ENCODE results near the gene DTNB.

Gene DTNB

DNA sequence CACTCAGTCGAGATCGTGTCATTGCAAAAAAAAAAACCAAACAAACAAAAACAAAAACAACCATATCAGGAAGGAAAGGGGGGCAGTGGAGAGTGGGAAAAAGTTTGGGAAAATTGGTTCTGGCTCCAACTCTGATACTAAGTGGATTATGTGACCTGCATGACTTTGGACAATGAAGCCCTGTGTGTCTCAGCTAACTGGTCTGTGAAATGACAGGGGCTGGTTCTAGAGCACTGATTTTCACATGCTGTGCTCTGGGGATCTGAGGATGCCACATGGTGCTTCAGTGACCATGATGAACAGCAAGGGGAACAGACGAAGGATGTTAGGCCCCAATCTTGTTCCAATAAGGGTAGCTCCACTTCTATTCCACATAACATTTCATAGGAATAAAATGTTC lies 174.2 kb downstream of the DTNB start:
- no peak for DNase-seq (ENCODE audit: low spot score)

DNA sequence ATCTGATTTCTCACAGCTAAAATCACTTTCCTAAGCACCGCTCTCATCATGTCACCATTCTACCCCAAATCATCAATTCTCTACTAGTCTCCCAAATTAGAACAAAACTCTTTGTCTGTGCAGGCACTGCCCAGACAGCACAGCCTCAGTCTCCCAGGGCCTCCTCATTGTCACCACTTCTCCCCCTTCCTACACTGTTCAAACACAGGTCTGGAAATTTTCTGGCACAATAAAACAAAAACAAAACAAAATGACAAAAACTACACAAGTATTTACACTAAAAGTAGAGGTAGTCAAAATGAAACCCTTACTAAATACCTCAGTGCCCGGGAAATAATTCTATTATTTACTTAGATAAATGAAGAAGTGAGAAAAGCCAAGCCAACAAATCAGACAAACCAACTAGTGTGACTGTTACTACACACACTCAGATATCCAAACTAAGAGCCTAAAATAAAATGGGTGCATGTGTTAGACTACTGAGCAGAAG lies 175.4 kb downstream of the DTNB start:
- DNase-seq (ENCODE audit: low spot score): peak; percentile 18

DNA sequence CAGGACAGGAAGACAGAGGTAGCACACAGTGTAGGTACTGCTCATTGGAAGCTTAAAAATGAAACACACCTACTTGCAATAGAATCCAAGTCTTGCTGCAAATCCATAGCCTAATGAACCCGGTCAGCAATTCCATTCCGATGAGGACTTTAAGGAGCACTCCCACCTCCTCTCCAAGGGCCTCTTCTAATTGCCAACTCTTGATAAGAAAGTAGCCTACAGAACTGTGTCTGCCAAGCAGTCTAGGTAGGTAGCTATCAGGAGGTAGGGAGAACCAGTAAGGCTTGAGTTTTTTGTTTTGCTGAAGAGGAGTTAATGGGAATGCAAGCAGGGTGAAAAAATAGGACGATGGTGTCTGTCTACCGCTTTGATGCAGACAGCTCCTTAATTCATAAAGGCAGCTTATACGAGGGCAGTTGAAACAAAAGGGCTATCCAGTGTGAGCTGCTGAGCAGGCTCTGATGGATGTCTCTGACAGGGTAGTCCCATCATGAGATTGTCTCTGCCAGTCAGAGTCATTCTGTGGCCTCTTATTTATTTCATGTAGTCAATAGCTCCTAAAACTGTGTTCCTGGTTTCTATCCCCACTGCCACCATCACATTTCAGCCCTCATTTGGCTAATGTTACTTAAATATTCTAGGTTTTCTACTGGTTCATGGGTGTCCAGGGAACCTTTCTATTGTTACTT lies 176.0 kb downstream of the DTNB start:
- DNase-seq (ENCODE audit: low spot score): peak; percentile 45

DNA sequence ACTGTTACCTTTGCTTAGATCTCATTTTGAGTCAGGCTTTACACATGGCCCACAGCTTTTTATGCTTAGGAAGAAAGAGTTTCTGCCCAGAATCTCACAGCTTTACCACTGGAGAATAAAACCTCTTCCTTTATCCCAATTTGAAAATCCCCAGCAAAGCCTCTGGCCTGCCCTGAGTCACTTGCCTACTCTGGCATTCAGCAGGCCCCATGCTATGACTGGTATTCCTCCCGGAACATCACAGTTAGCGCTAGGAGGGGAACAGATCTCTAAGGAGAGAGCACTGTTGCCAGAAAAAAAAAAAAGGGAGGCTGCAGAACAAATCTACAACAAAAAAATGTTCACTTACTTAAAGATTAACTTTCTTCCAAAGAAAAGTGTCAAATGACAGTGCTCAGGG lies 178.8 kb downstream of the DTNB start:
- DNase-seq (ENCODE audit: low spot score): no peak

DNA sequence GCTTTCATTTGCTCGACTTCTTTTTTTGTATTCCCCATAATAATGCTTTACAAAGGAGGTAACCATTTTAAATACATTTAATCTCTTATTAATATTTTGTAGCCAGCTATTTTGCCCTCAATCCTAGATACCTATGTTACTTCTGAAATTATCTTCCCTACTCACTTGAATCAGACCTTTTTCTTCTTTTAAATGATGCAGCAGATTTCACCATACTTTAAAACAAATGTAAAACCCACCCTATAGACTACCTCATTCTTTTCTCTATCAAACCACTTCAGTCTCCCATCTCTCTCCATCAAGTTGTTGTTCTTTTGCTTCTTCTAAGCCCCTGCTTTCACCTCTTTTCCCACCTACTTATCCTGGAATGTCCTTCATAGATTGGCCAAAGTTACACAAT lies 180.2 kb downstream of the DTNB start:
- no peak for DNase-seq (ENCODE audit: low spot score)

DNA sequence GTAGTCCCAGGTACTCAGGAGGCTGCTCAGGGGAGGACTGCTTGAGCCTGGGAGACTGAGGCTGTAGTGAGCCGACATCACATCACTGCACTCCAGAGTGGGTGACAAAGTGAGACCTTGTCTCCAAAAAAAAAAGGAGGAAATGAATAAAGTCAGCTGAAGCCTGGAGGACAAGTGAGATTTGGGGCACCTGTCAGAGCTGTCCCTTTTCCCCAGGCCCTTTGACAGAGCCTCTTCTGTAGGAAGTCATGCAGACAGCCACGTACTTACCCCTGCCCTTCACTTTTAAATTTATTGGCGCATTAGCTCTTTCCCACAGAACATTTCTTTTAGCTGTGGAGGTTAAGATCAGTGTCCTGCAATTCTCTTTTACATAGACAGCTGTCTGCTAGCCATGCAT lies 180.7 kb downstream of the DTNB start:
- no peak for DNase-seq (ENCODE audit: low spot score)

DNA sequence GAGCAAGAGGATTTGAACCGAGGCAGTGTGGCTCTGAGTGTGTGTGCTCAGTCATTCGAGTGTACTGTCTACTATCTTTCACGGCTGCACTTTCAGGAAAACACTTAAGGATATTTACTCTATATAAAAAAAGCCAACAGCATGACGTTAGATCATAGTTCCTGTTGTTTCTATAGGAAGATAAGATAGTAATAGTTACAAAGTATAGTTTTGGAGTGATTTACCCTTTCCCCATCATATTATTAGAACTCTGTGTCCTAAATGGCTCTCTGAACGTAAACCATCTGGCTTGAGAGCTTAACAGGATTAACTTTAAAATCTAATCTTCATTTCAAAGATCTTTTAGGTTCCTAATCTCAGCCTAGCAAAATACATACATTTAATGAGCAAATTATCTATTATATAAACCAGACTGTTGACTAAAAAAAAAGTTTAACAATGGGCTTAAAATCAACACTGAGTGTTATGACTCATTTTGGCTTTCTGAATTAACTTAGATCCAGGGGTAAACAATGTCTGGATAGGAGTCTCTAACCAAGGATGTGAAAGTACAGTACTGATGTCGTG lies 181.3 kb downstream of the DTNB start:
- DNase-seq (ENCODE audit: low spot score): no peak

DNA sequence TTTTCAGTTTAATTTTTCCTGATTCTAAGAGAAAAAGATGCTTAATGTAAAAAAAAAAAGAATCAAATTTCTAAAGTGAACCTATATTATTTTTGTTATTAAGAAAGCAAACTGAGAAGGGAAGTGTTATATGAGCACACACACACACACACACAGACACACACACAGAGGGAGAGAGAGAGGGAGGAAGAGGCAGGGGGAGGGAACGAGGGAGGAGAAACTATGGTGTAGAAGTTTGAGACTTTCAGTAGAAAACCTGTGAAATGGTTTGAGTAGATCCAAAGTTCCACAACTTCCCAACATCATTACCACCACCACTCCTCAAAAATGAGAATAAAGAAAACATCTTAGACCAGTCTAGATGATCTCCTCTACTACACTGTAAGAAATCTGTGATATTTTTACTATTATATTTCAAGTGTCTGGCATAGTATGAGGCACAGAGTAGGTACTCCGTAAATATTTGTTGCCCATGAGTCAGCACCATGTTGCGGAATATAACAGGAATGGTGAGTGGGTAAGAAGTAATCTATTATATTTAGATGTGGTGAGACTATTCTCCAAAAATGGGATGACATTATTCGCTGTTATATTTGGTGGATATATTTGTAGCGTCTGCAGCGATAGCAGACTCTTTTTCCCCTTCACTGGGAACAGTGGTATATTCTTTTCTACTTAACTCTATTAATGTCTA lies 182.2 kb downstream of the DTNB start:
- DNase-seq (ENCODE audit: low spot score): no peak

DNA sequence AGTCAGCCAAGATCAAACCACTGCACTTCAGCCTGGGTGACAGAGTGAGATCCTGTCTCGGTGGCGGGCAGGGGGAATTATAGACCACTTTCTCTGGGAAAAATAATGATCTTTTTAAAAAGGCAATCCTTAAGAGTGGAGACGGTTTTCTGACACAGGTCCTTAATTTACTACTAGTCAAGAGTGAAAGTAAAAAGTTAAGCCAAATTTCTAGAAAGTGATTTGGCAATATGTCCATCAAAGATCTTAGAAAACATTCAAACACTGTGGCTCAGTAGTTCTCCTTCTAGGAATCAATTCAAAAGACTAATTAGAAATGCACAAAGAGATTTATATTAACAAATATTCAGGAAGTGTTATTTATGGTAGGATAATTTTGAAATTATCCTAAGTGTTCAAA lies 183.2 kb downstream of the DTNB start:
- DNase-seq (ENCODE audit: low spot score): no peak

DNA sequence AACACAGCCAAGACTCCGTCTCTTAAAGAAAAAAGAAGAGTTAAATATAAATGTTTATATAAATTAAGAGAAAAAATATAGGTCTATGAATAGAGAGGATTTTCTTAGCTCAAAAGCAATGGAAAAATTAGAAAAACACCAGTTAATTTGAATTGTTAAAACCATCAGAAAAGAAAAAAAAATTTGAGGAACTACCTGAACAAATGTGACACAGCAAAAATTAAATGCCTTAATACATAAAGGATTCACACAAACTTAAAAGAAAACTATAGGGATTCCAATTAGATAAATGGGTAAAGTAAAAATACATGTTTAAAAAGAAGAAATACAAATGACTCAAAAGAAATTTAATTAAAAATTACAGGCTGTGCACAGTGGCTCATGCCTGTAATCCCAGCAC lies 183.7 kb downstream of the DTNB start:
- DNase-seq (ENCODE audit: low spot score): no peak

DNA sequence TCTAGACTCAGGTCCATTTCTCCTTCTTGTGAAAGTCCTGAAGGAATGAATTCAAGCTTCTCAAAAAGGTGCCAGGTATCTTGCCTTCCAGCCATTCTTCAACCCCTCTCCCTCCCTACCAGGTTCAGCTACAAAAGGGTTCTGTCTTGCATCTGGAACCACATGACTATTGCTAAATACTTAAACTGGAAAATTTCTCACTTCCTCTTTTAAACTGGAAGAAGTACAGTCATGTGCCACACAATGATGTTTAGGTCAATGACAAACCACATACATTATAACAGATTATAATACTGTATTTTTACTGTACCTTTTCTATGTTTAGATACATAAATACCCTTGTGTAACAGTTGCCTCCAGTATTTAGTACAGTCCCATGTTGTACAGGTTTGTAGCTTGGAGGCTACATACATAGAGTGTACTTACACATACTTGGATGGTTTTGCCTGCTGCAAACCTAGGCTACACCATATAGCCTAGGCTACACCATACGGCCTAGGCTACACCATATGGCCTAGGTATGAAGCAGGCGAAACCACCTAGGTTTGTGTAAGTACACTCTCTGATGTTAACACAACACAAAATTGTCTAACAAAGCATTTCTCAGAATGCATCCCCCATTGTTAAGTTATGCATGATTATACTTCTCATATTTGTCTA lies 189.6 kb downstream of the DTNB start:
- DNase-seq (ENCODE audit: low spot score): peak; percentile 18

DNA sequence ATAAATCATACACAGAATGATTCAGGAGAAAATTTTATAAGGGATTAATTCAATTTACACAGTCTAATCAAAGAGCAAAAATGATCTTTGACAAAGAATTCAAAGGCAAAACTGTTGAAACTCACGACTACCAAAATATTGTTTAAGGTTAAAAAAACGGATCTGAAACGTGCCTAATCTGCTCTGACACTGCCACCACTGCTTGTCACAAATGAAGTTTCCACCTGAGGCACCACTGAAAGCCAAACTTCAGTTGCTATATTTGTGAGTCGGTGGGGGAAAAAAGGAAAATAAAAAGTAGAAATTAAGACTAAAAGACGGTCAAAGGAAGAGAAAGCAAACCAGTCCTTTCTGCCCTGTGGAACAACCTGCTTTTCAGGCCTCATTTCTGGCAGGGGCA lies 191.0 kb downstream of the DTNB start:
- no peak for DNase-seq (ENCODE audit: low spot score)

DNA sequence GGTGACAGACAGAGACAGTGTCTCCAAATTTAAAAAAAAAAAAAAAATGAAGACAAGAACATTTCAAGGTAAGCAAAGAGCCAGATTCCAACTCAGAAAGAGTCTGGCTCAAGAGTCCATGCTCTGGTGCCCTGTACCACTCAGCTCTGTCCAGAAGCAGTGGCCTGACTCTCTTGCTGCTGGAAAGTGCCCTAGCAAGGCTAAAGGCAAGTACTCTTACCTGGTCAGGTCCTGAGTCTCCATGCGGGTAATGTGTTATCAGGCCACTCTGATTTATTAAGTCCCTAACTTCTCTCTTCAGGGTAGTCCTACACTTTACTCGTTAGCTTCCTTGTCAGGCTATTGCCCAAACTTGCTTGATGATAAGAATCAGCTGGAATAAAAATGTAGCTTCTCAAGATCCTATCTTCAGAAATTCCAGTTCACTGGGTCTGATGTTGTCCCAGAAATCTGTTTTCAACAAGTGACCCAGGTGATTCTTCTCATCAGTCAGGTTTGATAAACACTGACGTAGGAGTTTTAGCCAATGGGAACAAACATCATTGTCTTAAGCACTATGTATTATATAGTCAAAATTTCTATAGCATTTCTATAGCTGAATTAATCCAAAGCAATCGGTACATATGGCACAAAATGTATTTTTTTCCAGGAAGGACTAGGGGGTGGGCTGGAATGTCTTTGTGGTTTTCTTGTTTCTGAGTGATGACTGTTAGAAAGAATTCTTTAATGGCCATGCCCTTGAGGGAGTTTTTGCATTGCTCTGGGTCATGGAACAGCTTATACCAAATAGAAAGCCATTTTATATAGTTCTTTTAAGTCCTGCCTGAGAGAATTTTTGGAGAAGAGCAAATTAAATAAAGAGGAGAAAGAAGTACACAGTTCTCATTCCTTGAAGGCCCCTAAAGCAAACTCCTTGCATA lies 191.7 kb downstream of the DTNB start:
- no peak for DNase-seq (ENCODE audit: low spot score)

DNA sequence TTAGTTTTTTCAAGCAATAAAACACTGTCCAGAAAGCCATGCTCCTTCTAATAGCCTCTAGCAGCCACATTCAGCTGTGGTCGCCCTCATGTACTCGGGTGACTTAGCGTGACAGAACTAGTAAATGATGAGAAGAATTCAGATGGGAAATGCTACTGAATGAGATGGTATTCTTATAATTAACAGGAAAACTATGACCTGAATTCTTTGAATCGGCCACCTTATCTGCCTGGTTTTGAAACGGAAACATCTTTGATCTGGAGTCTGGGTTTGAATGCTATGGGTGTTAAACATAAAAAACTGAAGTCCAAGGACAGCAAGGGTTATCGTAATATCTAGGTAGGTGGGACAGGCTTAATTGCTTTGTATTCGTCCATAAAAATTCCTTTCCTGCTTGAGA lies 192.8 kb downstream of the DTNB start:
- DNase-seq (ENCODE audit: low spot score): no peak

DNA sequence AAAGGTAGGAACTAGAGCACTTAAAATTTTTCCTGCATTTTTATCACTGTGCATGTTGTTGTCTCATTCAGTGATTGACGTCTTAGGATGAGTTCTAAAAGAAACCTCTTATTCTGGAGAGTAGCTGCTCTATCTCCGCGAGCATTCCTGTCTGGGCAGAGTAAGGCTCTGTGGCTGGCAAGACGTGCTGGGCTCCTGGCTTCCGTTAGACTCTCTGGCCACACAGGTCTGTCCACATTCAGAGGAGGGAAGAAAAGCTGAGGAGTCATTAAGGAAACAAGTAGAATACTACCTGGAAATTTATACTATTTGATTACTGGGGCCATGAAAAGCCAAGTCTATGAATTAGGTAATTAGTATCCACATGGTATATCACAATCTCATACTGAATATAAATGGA lies 193.6 kb downstream of the DTNB start:
- no peak for DNase-seq (ENCODE audit: low spot score)

DNA sequence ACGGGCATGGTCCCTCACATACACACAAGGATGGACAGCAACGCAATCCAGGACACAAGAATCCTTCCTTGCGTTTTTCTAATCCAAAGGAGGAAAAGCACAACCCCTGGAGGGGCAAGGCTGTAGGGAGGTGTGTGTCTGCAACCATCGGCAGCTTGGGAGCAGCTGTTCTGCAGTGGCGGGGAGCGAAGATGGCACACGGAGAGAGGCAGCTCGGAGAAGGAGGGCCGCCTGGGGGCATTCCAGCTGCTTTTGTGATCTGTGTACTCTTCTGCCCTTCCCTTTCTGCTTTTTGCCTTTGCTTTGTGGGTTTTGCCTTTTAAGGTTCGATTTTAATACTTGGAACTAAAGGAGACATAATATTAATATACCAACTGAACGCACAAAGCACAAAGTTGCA lies 194.6 kb downstream of the DTNB start:
- no peak for DNase-seq (ENCODE audit: low spot score)

DNA sequence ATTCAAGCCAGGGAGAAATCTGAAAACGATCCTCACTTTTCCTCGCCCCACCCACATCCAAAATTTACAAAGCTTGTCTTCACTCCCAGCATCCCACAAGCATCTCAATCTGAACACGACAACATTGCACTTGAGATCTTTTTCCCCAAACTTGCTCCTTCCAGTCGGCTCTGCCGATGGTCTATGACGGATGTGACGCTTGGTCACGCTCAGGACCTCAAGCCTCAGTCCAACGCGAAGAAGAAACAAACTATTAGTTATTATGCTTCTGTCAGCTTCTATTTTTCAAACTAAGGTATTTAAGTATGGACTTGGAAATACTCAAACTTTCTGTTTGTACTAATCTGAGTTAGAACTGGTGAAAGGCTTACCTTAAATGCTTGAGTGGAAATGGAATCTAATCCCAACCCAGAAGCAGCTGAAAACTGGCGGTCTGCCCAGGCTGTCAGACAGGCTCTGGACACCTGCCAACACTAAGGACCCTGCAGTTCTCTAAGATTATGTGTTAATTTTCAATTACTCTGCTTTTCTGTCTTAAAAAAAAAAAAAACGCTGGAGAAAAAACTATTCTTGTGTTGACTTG lies 199.5 kb downstream of the DTNB start:
- DNase-seq (ENCODE audit: low spot score): no peak

DNA sequence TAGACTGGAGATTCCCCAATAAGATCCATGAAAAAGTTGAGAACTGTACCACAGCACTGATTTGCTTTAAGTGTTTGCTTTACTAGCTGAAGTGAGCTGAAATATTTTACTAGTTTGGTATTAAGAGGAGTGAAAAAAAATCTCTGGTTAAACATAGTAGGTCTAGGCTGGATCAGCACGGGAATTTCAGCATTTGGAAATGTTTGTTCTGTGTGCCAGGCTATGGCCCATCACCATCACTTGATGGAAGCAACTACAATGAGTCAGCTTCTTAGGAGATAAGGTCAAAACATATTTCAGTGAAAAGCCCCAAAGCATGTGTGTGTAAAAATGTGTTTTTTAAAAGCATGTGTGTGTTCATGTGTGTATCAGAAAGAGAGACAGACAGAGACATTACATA lies 200.2 kb downstream of the DTNB start:
- no peak for DNase-seq (ENCODE audit: low spot score)

DNA sequence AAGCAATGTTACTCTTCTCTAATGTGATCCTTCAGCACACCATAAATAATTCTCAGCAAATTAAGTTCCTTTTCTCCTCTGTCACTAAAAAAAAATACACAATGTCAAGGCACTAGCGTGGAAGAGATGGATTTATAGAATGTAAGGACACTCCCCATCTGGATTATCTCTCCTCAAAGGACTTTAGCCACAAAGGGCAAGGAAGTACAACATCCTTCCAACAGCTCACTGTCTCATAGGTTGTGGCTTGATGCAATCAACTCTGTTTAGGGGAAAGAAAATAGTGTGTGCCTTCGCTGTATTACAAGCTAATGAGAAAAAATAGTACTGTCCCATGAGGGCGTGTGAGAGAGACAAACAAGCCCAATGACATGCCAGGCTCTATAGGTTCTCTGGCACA lies 202.6 kb downstream of the DTNB start:
- DNase-seq (ENCODE audit: low spot score): no peak

DNA sequence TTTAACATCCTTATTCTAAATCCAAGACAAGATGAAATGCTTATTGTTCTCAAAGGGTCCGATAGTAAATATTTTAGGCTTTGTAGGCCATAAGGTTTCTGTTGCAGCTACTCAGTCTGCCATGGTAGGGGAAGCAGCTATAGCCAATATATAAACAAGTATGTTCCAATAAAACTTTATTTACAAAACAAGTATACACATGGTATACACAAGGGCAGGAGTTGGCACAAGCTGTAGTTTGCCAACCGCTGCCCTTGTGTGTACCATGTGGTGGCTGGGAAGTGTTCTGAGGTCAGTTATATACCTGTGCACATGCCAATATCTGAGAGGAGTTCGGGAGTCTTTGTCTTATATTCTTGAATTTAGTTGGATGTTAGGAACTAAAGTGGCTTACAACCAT lies 205.6 kb downstream of the DTNB start:
- no peak for DNase-seq (ENCODE audit: low spot score)

DNA sequence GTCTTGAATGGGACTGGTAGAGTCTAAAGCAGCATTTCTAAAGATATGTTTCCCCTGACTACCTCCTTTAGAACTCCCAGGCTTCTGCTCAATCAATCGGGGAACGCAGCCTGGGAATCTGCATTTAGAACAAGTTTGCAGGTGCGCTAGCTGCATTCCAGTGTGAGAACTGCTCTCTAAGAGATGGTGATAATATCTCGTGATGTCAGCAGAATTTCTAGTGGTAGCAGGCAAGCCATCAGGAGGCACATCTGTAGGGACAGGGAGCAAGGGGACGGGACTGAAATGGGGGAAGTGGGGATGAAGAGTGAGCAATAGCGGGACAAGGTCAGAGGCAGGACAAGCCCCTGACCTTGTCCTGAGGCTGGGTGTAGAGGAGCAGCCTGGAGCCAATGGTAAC lies 211.4 kb downstream of the DTNB start:
- no peak for DNase-seq (ENCODE audit: low spot score)
